GM23338 (cell line): ENCODE measurements around the gene WSCD2.

Experiments used
- CREB1 ChIP-seq: fragments of 250-450 bp; sonication (Bioruptor Pico); IDR thresholded peaks from 2 replicates; pipeline ENCODE4 v1.5.0; 2020; ENCODE audit warnings: low read depth, mild to moderate bottlenecking, moderate library complexity
- CTCF ChIP-seq, 2 experiments: fragments of 200-600 bp in 1 of 2; sonication (generic) in 1 of 2; conservative IDR thresholded peaks; 2 replicates each; pipeline versions ENCODE4 v1.5.1 to v1.6.1; 2016 to 2017; ENCODE audit warnings: antibody characterized with exemption in 2 of 2, low read depth in 2 of 2, mild to moderate bottlenecking in 2 of 2, moderate library complexity in 1 of 2
- ETS1 ChIP-seq: IDR thresholded peaks from 2 replicates; pipeline ENCODE4 v1.6.1; 2016; ENCODE audit warnings: antibody characterized with exemption
- EZH2 ChIP-seq: fragments of 200-600 bp; sonication (generic); IDR thresholded peaks from one replicate; pipeline ENCODE4 v1.8.0; 2017; ENCODE audit warnings: antibody characterized with exemption, mild to moderate bottlenecking, low read depth; ENCODE audit not compliant: unreplicated experiment
- EZH2phosphoT487 ChIP-seq: fragments of 200-600 bp; sonication (generic); IDR thresholded peaks from one replicate; pipeline ENCODE4 v1.8.1; 2018; ENCODE audit warnings: antibody characterized with exemption; ENCODE audit not compliant: unreplicated experiment
- JUNB ChIP-seq: IDR thresholded peaks from one replicate; pipeline ENCODE4 v1.6.1; 2016; ENCODE audit warnings: antibody characterized with exemption; ENCODE audit not compliant: unreplicated experiment
- POLR2AphosphoS5 ChIP-seq: IDR thresholded peaks from 2 replicates; pipeline ENCODE4 v1.6.1; 2016; ENCODE audit warnings: antibody characterized with exemption, low read depth
- ZNF331 ChIP-seq: fragments of 250-450 bp; sonication (Bioruptor Pico); IDR thresholded peaks from 2 replicates; pipeline ENCODE4 v1.5.0; 2020; ENCODE audit warnings: low read depth, mild to moderate bottlenecking, moderate library complexity
- ZNF462 ChIP-seq: fragments of 250-450 bp; sonication (Bioruptor Pico); IDR thresholded peaks from 2 replicates; pipeline ENCODE4 v1.5.0; 2020; ENCODE audit warnings: mild to moderate bottlenecking, moderate library complexity
- TF ChIP-seq, protein P1 (sequence below): IDR thresholded peaks from one replicate; pipeline ENCODE4 v1.6.1; 2018; ENCODE audit warnings: antibody characterized with exemption; ENCODE audit not compliant: unreplicated experiment

DNA sequence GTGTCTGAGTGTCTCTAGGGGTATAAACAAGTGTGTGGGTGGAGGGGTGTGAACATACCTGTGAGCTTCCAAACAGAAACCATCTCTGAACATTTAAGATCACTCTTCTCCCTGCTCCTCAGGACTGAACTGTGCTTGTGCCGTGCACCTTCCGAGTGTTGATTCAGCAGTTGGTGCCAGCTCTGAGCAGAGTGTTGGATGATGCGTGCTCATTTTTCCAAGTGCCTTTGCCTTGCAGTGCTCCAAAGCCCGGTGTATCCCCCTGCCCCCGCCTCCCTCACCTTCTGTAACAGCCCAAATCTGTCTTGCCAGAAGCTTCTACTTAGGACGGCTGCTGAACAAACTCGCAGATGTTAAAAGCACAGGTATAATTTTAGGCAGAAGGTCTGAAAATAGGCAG is 4.4 kb downstream of the WSCD2 start:
- TF ChIP-seq CREB1 (CRISPR knock-in tag) (no peak), CTCF (conservative IDR thresholded peaks at IDR 0.05; ENCODE audit: low read depth in 2 of 2) (no peak), EZH2 (no peak), POLR2AphosphoS5 (no peak), EZH2phosphoT487 (no peak), ZNF331 (CRISPR knock-in tag) (no peak), ETS1 (no peak), JUNB (no peak), ZNF462 (no peak)
- TF ChIP-seq, protein P1, sequence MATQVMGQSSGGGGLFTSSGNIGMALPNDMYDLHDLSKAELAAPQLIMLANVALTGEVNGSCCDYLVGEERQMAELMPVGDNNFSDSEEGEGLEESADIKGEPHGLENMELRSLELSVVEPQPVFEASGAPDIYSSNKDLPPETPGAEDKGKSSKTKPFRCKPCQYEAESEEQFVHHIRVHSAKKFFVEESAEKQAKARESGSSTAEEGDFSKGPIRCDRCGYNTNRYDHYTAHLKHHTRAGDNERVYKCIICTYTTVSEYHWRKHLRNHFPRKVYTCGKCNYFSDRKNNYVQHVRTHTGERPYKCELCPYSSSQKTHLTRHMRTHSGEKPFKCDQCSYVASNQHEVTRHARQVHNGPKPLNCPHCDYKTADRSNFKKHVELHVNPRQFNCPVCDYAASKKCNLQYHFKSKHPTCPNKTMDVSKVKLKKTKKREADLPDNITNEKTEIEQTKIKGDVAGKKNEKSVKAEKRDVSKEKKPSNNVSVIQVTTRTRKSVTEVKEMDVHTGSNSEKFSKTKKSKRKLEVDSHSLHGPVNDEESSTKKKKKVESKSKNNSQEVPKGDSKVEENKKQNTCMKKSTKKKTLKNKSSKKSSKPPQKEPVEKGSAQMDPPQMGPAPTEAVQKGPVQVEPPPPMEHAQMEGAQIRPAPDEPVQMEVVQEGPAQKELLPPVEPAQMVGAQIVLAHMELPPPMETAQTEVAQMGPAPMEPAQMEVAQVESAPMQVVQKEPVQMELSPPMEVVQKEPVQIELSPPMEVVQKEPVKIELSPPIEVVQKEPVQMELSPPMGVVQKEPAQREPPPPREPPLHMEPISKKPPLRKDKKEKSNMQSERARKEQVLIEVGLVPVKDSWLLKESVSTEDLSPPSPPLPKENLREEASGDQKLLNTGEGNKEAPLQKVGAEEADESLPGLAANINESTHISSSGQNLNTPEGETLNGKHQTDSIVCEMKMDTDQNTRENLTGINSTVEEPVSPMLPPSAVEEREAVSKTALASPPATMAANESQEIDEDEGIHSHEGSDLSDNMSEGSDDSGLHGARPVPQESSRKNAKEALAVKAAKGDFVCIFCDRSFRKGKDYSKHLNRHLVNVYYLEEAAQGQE, result no peak
